K562 (cell line): Measurements from ENCODE around the gene OR2B2. TPM values are rescaled to one million over a fixed set of nuclear protein-coding genes. Genes with fewer than 3 reads are reported as not detected.

Experiments used
- ATAC-seq: fragments of 200-7000 bp; cut with Tn5 transposase; 3 replicates; pipeline ENCODE4 v1.9.1; 2020; ENCODE audit warnings: moderate library complexity
- BruUV-seq: library from RNA; stranded (reverse); fragments of 400-500 nt; replicated peaks from 2 replicates; lab custom pipeline; 2021; lab: Mats Ljungman, UMichigan
- CTCF ChIA-PET: fragments of 300-600 bp; formaldehyde crosslinking; extraction: SDS; loops from one replicate; lab custom pipeline; 2021; ENCODE audit warnings: low intra/inter-chr PET ratio; lab: Yijun Ruan, JAX
- POLR2A ChIA-PET: fragments of 300-600, 350-650 bp; sonication (Branson Sonifier 250); formaldehyde crosslinking; extraction: SDS; loops from one replicate; lab custom pipeline; 2021; ENCODE audit warnings: antibody characterized with exemption, inconsistent platforms; lab: Yijun Ruan, JAX
- DNase-seq, 4 experiments: peaks; one replicate each; pipeline versions ENCODE4 v3.0.0 to v3.0.0-alpha.2; 2011 to 2018; ENCODE audit warnings: low spot score in 3 of 4, mixed read lengths in 3 of 4; ENCODE audit errors: extremely low read depth in 1 of 4
- FAIRE-seq: peaks from 2 replicates; lab custom pipeline; 2011; peaks lifted over from hg19 to GRCh38; lab: Jason Lieb, UNC
- H2AFZ ChIP-seq: 2 replicates; pipeline ENCODE4 v1.6.0; 2011; ENCODE audit warnings: low read depth, low read length, control low read depth, inconsistent platforms
- H3K27ac ChIP-seq: fragments of 200-600 bp; 3 replicates; pipeline ENCODE4 v1.8.0; 2011; ENCODE audit warnings: low read depth, mild to moderate bottlenecking, control low read depth, inconsistent platforms, low read length, moderate library complexity, mixed read lengths; ENCODE audit errors: extremely low read depth
- H3K27me3 ChIP-seq, 2 experiments: fragments of 300-600 bp in 1 of 2; 2 replicates in 1 of 2; 3 replicates in 1 of 2; pipeline versions ENCODE4 v1.6.0 to v1.8.0; 2011; ENCODE audit warnings: inconsistent platforms in 2 of 2, low read length in 2 of 2, mild to moderate bottlenecking in 1 of 2, mixed read lengths in 1 of 2, moderate library complexity in 1 of 2; ENCODE audit not compliant: control insufficient read depth in 2 of 2, insufficient read depth in 2 of 2
- H3K36me3 ChIP-seq: fragments of 300-600 bp; 3 replicates; pipeline ENCODE4 v1.8.0; 2011; ENCODE audit warnings: mild to moderate bottlenecking, low read length, inconsistent platforms; ENCODE audit not compliant: control insufficient read depth, insufficient read depth
- H3K4me1 ChIP-seq, 2 experiments: fragments of 200-600 bp in 1 of 2; replicated peaks in 1 of 2; 2 replicates in 1 of 2; 3 replicates in 1 of 2; pipeline versions ENCODE4 v1.5.1 to v1.8.0; 2011; ENCODE audit warnings: inconsistent platforms in 2 of 2, low read length in 2 of 2, mild to moderate bottlenecking in 1 of 2, mixed read lengths in 1 of 2, moderate library complexity in 1 of 2; ENCODE audit not compliant: control insufficient read depth in 2 of 2, insufficient read depth in 2 of 2
- H3K4me2 ChIP-seq: 2 replicates; pipeline ENCODE4 v1.6.1; 2011; ENCODE audit warnings: low read length, control low read depth, inconsistent platforms, mixed read lengths; ENCODE audit not compliant: insufficient read depth
- H3K4me3 ChIP-seq: fragments of 200-600 bp; sonication (generic), shearing (Covaris generic); 2 replicates; pipeline ENCODE4 v1.5.1; 2016; ENCODE audit warnings: control low read depth, inconsistent platforms
- H3K79me2 ChIP-seq: fragments of 200-600 bp; 3 replicates; pipeline ENCODE4 v1.8.0; 2011; ENCODE audit warnings: low read length, inconsistent platforms; ENCODE audit not compliant: control insufficient read depth, insufficient read depth
- H3K9ac ChIP-seq, 2 experiments: 2 replicates each; pipeline versions ENCODE4 v1.6.0 to v1.6.1; 2011; ENCODE audit warnings: low read depth in 2 of 2, low read length in 2 of 2, control low read depth in 1 of 2, inconsistent platforms in 1 of 2, mild to moderate bottlenecking in 1 of 2, mixed read lengths in 1 of 2; ENCODE audit not compliant: insufficient read depth in 1 of 2
- H3K9me1 ChIP-seq: one replicate; pipeline ENCODE4 v1.6.0; 2011; ENCODE audit warnings: inconsistent platforms, mild to moderate bottlenecking, low read length, moderate library complexity; ENCODE audit not compliant: control insufficient read depth, insufficient read depth
- H3K9me3 ChIP-seq: replicated peaks from 2 replicates; pipeline ENCODE4 v1.5.1; 2011; ENCODE audit warnings: low read depth, low read length, inconsistent platforms; ENCODE audit not compliant: control insufficient read depth, insufficient read depth
- H4K20me1 ChIP-seq: replicated peaks from 2 replicates; pipeline ENCODE4 v1.6.1; 2011; ENCODE audit warnings: low read length, inconsistent platforms, mixed read lengths; ENCODE audit not compliant: control insufficient read depth, insufficient read depth
- KHSRP ChIP-seq: fragments of 450-650 bp; IDR thresholded peaks from 2 replicates; pipeline ENCODE4 v1.6.1; 2017
- MTF1 ChIP-seq: fragments of 250-450 bp; sonication (Bioruptor Pico); IDR thresholded peaks from 2 replicates; pipeline ENCODE4 v1.9.0; 2021; ENCODE audit warnings: moderate library complexity, mild to moderate bottlenecking, inconsistent platforms, borderline replicate concordance
- POLR2A ChIP-seq: fragments of 450-650 bp; conservative IDR thresholded peaks from 2 replicates; pipeline ENCODE4 v1.6.1; 2016
- POLR2B ChIP-seq: fragments of 450-650 bp; IDR thresholded peaks from 2 replicates; pipeline ENCODE4 v1.6.1; 2018; ENCODE audit warnings: low read depth; ENCODE audit not compliant: partially characterized antibody
- RFX7 ChIP-seq: fragments of 250-450 bp; sonication (Bioruptor Pico); IDR thresholded peaks from 2 replicates; pipeline ENCODE4 v1.5.1; 2021; ENCODE audit warnings: mild to moderate bottlenecking
- SMARCA5 ChIP-seq: fragments of 450-650 bp; IDR thresholded peaks from 2 replicates; pipeline ENCODE4 v1.6.1; 2016
- SREBF2 ChIP-seq: sonication (generic); formaldehyde crosslinking; IDR thresholded peaks from 2 replicates; pipeline ENCODE4 v1.4.0; 2020; ENCODE audit warnings: mild to moderate bottlenecking, missing genetic modification reagents
- TRIM28 ChIP-seq: fragments of 450-650 bp; IDR thresholded peaks from 2 replicates; pipeline ENCODE4 v1.6.1; 2017
- ZNF589 ChIP-seq: fragments of 200-800 bp; sonication (Bioruptor generic); IDR thresholded peaks from 2 replicates; pipeline ENCODE4 v1.6.1; 2016; ENCODE audit warnings: low read depth, missing genetic modification characterization, missing compliant biosample characterization
- ZNF644 ChIP-seq: fragments of 200-800 bp; sonication (Bioruptor generic); IDR thresholded peaks from 2 replicates; pipeline ENCODE4 v1.6.1; 2016; ENCODE audit warnings: low read depth, missing genetic modification characterization, missing compliant biosample characterization
- WGBS: fragments of 100-300 bp; shearing (Covaris generic); methylation state at CpG from one replicate; pipeline ENCODE4 v1.1.6; 2016; ENCODE audit warnings: low coverage, mixed read lengths; ENCODE audit not compliant: insufficient coverage; ENCODE audit errors: missing lambda C conversion rate; 5-methylcytosine and 5-hydroxymethylcytosine counted together
- in situ Hi-C: fragments of 300-500 bp; cut with MboI; formaldehyde crosslinking; loops from 4 replicates; pipeline ENCODE4 v1.15.0; 2018; ENCODE audit warnings: inconsistent platforms, mixed read lengths
- intact Hi-C: fragments of 100-400 bp; cut with micrococcal nuclease; formaldehyde crosslinking; loops from 2 replicates; pipeline ENCODE4 v1.14.2; 2022
- polyA plus RNA-seq, 8 experiments: library from polyadenylated mRNA; depleted of rRNA in 4 of 8; stranded (reverse) in 5 of 8; unstranded in 3 of 8; fragments of >200 nt; fragmentation: Nextera tagmentation in 2 of 8; fragmentation: Illumina TruSeq in 1 of 8; extraction: Ambion mirVana in 2 of 8; extraction: Trizol in 1 of 8; gene quantifications; 2 replicates each; pipeline versions ENCODE4 v1.2.1 to v1.2.3, GENCODE V29; 2011 to 2014; ENCODE audit warnings: inconsistent platforms in 1 of 8, missing spikeins in 1 of 8
- total RNA-seq, 7 experiments: library from RNA; depleted of rRNA in 6 of 7; stranded (reverse); fragments of >200 nt in 6 of 7; fragmentation: Illumina TruSeq in 2 of 7; extraction: Trizol in 2 of 7; gene quantifications; 2 replicates each; pipeline versions ENCODE4 v1.2.1 to v1.2.3, GENCODE V29; 2011 to 2021; ENCODE audit warnings: low replicate concordance in 1 of 7
- TF ChIP-seq, protein P1 (sequence below), 2 experiments: IDR thresholded peaks in 1 of 2; conservative IDR thresholded peaks in 1 of 2; 2 replicates each; pipeline ENCODE4 v1.6.1; 2016; ENCODE audit warnings: low read depth in 2 of 2, mild to moderate bottlenecking in 1 of 2, missing compliant biosample characterization in 1 of 2, missing genetic modification characterization in 1 of 2, moderate library complexity in 1 of 2
- TF ChIP-seq, protein P2 (sequence below): fragments of 250-450 bp; sonication (Bioruptor Pico); IDR thresholded peaks from 2 replicates; pipeline ENCODE4 v1.8.0; 2021; ENCODE audit warnings: moderate library complexity, mild to moderate bottlenecking, inconsistent platforms

OR2B2 gene
- total and polyA plus RNA-seq, 9 of the 15 experiments (the other 6 are each of a cell fraction or from before 2014, with no cell fraction given), result 0.24 TPM; not detected in 8

DNA sequence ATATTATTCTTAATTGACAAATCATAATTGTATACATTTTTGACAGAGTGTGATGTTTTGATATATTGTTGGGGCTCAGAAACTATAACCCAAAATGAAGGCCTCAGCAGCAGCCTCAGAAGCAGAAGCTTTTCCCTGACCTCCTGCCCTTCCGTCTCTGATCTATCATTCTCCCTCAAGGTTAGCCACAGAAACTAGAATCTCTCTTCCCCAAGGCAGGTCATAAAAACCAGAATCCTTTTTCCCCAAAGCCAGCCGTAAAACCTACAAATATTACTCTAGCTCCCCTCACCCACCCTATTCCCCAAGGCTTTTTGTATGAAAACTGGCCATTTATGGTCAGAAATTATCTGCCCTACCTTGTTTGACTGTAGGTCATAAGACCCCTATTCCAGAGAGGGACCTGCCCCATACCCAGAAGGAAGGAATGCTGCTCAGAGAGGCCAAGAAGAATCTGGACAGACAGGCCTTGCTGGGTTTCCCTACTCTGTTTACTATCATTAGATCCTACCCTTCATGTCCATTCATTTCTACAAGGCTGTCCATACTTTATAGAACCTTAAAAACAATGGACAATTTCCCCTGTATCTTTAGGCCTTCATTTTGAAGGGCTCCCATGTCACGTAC, 14.5 kb downstream of the OR2B2 start:
- no peaks in the 10 kb centered on the region for H3K27me3 ChIP-seq
- intact Hi-C loops, result loop anchor here (10.0 kb wide), 2 partner anchors 393 to 1773 kb away; a partner anchor contains a TSS
- H2AFZ ChIP-seq, result no peak overlapping the region
- peaks cover 72% of the 10 kb centered on the region for H3K36me3 ChIP-seq
- peak overlapping the region; percentile 20; the same call in 2 of the 3 replicates for H3K27ac ChIP-seq
- BruUV-seq, result no TSS peak
- peaks cover 92% of the 10 kb centered on the region for H3K79me2 ChIP-seq
- DNase-seq (no peak), ATAC-seq (no peak), FAIRE-seq (no peak)
- ChIA-PET POLR2A (interaction anchor here (0.6 to 8.2 kb wide), 18 partner anchors 27 to 1081 kb away, joined by 3 to 826 read pairs (median 4); a partner anchor contains a TSS), CTCF (no interaction called here)
- peaks cover 11 to 38% of the 10 kb centered on the region in 2 experiments; a peak in 4 of 5 replicates for H3K4me1 ChIP-seq
- no peaks in the 10 kb centered on the region for H3K9me1 ChIP-seq
- peak overlapping the region; percentile 69 for H3K4me2 ChIP-seq
- H3K9me3 ChIP-seq, result no peaks in the 10 kb centered on the region
- in situ Hi-C loops, result no loop called here
- H4K20me1 ChIP-seq, result peaks cover 37% of the 10 kb centered on the region
- WGBS, result 39% methylated on average over 3 of the region's 3 CpGs
- H3K4me3 ChIP-seq, result peak overlapping the region; percentile 21; the same call in 1 of the 2 replicates
- H3K9ac ChIP-seq, result peak overlapping the region; percentile 50 to 98; a peak in 3 of 4 replicates
- TF ChIP-seq, protein P1, sequence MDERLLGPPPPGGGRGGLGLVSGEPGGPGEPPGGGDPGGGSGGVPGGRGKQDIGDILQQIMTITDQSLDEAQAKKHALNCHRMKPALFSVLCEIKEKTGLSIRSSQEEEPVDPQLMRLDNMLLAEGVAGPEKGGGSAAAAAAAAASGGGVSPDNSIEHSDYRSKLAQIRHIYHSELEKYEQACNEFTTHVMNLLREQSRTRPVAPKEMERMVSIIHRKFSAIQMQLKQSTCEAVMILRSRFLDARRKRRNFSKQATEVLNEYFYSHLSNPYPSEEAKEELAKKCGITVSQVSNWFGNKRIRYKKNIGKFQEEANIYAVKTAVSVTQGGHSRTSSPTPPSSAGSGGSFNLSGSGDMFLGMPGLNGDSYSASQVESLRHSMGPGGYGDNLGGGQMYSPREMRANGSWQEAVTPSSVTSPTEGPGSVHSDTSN (CRISPR knock-in tag; IDR thresholded peaks at IDR 0.05; ENCODE audit: low read depth), result no peak
- TF ChIP-seq, protein P1 (tag; conservative IDR thresholded peaks at IDR 0.05; ENCODE audit: low read depth), result no peak
- TF ChIP-seq, protein P2, sequence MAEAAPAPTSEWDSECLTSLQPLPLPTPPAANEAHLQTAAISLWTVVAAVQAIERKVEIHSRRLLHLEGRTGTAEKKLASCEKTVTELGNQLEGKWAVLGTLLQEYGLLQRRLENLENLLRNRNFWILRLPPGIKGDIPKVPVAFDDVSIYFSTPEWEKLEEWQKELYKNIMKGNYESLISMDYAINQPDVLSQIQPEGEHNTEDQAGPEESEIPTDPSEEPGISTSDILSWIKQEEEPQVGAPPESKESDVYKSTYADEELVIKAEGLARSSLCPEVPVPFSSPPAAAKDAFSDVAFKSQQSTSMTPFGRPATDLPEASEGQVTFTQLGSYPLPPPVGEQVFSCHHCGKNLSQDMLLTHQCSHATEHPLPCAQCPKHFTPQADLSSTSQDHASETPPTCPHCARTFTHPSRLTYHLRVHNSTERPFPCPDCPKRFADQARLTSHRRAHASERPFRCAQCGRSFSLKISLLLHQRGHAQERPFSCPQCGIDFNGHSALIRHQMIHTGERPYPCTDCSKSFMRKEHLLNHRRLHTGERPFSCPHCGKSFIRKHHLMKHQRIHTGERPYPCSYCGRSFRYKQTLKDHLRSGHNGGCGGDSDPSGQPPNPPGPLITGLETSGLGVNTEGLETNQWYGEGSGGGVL, result no peak
- no peak for TF ChIP-seq ZNF589 (CRISPR knock-in tag)
- peak; percentile 61; the same call in 1 of the 2 replicates for TF ChIP-seq POLR2A
- no peak for TF ChIP-seq KHSRP
- TF ChIP-seq TRIM28, result no peak
- TF ChIP-seq MTF1 (CRISPR knock-in tag), result no peak
- TF ChIP-seq SREBF2 (CRISPR knock-in tag), result no peak; the same call in 1 of the 2 replicates
- no peak for TF ChIP-seq SMARCA5
- 0 out of 2 replicates have a peak, but pooled peaks have one; percentile 9 for TF ChIP-seq ZNF644 (tag)
- peak; percentile 44 for TF ChIP-seq POLR2B
- TF ChIP-seq RFX7 (CRISPR knock-in tag), result no peak
